ENCODE measurements around the gene STK35. TPM values are rescaled to one million over a fixed set of nuclear protein-coding genes. Genes with fewer than 3 reads are reported as not detected.

STK35 gene
- polyA plus RNA-seq, 3 donors from 2014 or later = 3.2 to 7.6 (median 4.5) TPM

DNA sequence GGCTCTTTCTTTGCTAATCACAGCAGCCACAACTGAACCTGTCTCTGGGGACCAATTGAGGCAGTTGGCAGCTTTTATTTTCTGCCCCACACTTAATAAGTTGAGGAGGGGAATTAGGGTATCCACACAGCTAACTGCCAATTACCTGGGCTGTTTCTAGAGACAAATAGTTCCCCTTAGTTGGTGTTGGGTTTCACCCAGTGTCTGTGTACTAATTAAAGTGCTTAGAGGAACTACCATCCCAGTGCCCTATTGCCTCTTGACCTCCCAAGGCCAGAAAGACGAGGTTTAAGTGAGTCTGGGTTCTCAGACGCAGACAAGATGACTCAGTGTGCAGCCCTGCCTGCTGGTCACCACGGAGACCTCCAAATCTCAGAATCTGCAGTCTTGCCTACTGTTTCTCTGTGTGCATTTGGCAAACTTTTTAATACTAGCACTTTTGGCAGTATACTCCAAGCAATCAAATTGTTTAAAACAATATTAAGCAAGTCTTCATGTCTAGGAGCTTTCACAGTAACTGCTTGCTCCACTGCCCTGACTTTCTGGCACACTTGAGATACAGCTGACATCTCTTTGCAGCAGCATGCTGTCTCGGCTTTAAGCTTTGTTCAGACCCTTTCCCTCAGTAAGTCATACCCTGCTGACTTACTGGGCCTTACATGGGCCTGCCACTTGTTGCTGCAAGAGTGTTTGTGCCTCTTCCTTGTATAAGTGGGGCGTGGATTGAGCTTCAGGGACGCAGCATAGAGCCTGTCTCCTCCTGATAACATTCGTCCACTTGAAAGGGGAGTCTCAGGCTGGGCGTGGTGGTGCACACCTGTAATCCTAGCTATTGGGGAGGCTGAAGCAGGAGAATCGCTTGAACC, 31.9 kb downstream of the STK35 start:
- no peak for DNase-seq
- no peaks in the 10 kb centered on the region for H3K9me3 Mint-ChIP-seq
- peaks cover 0 to 4% (median 0%) of the 10 kb centered on the region in 3 donors for H3K36me3 Mint-ChIP-seq
- peaks cover 0 to 2% (median 0%) of the 10 kb centered on the region in 3 donors for H3K27me3 Mint-ChIP-seq (ENCODE audit: low read depth in 3 of 3)
- peak overlapping the region in 1 of 5 donors; percentile 7 for H3K4me3 Mint-ChIP-seq
- H3K27ac Mint-ChIP-seq = peak overlapping the region in 2 of 6 donors; percentile 37 to 49
- H3K4me1 Mint-ChIP-seq = peaks cover 58 to 79% of the 10 kb centered on the region in 2 donors

DNA sequence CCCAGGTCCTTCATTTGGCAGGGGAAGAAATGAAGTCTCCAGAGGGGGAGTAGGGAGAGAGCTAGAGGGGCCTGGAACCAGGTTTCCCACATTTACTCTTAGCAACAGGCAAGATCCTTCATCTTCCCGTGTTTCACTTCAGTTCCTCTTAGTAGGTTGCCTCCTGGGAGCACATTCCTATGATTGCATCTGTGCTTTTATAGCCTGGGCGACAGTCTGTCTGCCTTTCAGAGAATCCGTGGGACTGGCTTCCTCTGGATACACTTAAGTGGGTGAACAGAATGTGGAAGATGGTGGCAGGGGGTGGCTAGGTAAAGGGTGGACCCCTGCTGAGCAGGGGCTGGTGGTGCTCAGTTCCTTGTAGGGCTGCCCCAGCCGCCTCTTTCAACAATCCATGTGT, 33.4 kb downstream of the STK35 start:
- no peak for DNase-seq
- H3K36me3 Mint-ChIP-seq = peaks cover 0 to 4% (median 0%) of the 10 kb centered on the region in 3 donors
- H3K4me3 Mint-ChIP-seq = no peak overlapping the region
- no peaks in the 10 kb centered on the region for H3K9me3 Mint-ChIP-seq
- H3K27ac Mint-ChIP-seq = no peak overlapping the region
- peaks cover 59 to 80% of the 10 kb centered on the region in 2 donors for H3K4me1 Mint-ChIP-seq
- H3K27me3 Mint-ChIP-seq (ENCODE audit: low read depth in 3 of 3) = peaks cover 0 to 2% (median 0%) of the 10 kb centered on the region in 3 donors

DNA sequence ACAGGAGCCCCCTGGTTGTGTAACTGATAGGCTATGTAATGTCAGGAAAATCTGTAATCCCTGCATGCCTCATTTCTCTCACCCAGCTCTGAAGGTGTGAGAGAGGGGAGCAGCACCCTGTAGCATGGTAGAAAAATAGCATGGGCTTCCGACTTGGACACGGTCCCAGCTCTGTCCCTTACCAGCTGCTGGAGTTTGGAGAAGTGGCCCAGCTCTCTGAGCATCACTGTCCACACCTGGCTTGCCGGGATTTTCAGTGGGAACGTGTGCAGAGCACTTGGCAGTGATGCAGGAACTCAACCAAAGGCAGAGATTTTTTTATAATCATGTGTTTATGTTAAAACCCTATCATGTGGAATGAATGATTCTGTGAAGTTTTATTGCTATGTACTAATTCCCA, 34.6 kb downstream of the STK35 start:
- H3K9me3 Mint-ChIP-seq = no peaks in the 10 kb centered on the region
- peaks cover 0 to 2% (median 0%) of the 10 kb centered on the region in 3 donors for H3K27me3 Mint-ChIP-seq (ENCODE audit: low read depth in 3 of 3)
- no peak for DNase-seq
- H3K36me3 Mint-ChIP-seq = peaks cover 0 to 4% (median 0%) of the 10 kb centered on the region in 3 donors
- peaks cover 61 to 74% of the 10 kb centered on the region in 2 donors for H3K4me1 Mint-ChIP-seq
- no peak overlapping the region for H3K27ac Mint-ChIP-seq
- H3K4me3 Mint-ChIP-seq = no peak overlapping the region

DNA sequence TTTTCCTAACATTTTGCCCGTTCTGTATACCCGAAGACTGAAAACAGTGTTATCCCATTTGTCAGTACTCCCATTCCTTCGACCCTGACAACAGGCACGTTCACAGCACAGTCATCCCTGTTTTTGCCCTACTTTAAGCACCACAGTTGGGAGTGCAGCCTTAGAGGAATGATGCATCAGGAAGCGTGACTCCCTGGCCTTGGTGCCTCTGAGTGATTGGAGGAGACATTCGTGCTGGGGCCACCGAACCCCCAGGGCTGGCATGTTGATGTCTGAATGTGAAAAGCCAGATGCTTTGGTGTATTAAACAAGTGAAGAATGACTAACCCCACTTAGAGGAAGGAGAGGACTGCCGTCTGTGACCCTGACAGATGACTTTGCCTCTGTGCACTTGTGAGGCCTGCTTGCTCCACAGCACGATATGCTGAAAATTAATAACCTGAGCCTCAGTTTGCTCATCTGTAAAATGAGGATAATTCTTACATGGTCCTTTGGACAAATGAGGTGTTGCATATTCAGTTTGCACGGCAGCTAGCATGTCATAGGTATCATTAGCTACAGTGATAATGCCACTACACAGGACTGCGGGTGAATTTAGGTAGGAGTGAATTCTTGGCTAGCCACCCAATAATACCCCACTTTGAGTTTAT, 36.0 kb downstream of the STK35 start:
- H3K27ac Mint-ChIP-seq = no peak overlapping the region
- H3K27me3 Mint-ChIP-seq (ENCODE audit: low read depth in 3 of 3) = peaks cover 0 to 2% (median 0%) of the 10 kb centered on the region in 3 donors
- no peak for DNase-seq
- no peaks in the 10 kb centered on the region for H3K9me3 Mint-ChIP-seq
- peaks cover 62 to 70% of the 10 kb centered on the region in 2 donors for H3K4me1 Mint-ChIP-seq
- peaks cover 0 to 4% (median 0%) of the 10 kb centered on the region in 3 donors for H3K36me3 Mint-ChIP-seq
- H3K4me3 Mint-ChIP-seq = no peak overlapping the region

DNA sequence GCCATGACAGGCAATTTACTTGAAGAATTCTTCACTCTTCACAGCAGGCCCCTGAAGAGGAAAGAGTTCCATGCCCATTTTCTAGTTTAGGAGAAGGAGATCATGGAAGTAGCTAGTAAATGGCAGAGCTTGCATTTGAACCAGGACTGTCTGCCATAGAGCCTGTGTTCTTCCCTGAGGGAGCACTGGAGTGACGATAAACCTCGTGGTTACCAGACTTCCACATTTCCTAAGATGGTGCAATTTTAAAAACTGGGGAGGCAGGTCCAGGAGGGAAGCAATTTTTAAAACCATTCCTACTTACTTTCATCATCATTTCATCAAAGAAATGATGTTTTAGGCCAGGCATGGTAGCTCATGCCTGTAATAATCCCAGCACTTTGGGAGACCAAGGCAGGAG, 36.8 kb downstream of the STK35 start:
- Mint-ChIP-seq H3K4me3 (no peak overlapping the region), H3K4me1 (peaks cover 54 to 63% of the 10 kb centered on the region in 2 donors), H3K9me3 (no peaks in the 10 kb centered on the region)

DNA sequence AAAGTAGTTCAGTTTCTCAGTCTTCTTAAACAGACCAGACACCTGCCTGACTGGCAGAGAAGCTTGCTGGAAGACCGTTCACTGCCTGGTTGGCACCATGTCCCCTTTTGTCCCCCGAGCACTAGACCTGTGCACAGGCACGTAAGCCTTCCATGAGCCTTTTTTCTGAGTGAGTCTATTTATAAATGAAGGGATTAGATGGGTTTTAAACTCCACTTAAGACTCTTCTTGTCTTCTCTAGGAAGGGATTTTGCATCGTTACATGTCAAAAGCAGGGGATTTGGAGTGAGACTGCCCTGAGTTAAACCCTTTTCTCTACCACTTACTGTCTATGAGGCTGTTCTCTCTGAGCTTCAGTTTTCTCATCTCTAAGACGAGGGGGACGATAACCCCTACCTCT, 37.6 kb downstream of the STK35 start:
- H3K36me3 Mint-ChIP-seq = peaks cover 0 to 4% (median 0%) of the 10 kb centered on the region in 3 donors
- no peak overlapping the region for H3K27ac Mint-ChIP-seq
- H3K27me3 Mint-ChIP-seq (ENCODE audit: low read depth in 3 of 3) = peaks cover 0 to 2% (median 1%) of the 10 kb centered on the region in 3 donors
- H3K9me3 Mint-ChIP-seq = no peaks in the 10 kb centered on the region
- DNase-seq = no peak
- H3K4me3 Mint-ChIP-seq = no peak overlapping the region
- peaks cover 51 to 57% of the 10 kb centered on the region in 2 donors for H3K4me1 Mint-ChIP-seq

More for the DNA sequence above, 36.8 kb downstream of the STK35 start:
- Mint-ChIP-seq H3K36me3 (peaks cover 0 to 4% (median 0%) of the 10 kb centered on the region in 3 donors), H3K27ac (peak overlapping the region in 1 of 6 donors; percentile 18), H3K27me3 (ENCODE audit: low read depth in 3 of 3) (peaks cover 0 to 2% (median 0%) of the 10 kb centered on the region in 3 donors)
- no peak for DNase-seq

DNA sequence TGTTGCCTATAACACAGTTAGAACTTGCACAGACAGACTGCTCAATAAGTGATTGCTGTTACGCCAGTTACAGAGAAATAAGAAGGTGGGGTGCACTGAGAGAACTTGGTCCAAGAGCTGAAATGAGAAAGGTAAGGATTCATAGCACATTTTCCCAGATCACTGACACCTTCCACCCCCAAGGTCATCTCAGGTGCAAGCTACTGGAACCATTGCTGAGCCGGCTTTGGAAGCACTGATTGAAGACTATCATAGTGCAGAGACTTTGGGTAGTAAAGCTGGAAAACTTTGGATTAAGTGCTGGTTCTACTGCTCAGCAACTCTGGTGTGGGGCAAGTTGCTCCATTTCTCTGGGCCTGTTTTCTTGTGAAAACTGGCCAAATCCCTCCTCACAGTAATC, 38.1 kb downstream of the STK35 start:
- H3K36me3 Mint-ChIP-seq = peaks cover 0 to 4% (median 0%) of the 10 kb centered on the region in 3 donors
- no peak overlapping the region for H3K27ac Mint-ChIP-seq
- peaks cover 0 to 2% (median 1%) of the 10 kb centered on the region in 3 donors for H3K27me3 Mint-ChIP-seq (ENCODE audit: low read depth in 3 of 3)
- H3K9me3 Mint-ChIP-seq = no peaks in the 10 kb centered on the region
- H3K4me1 Mint-ChIP-seq = peaks cover 51 to 57% of the 10 kb centered on the region in 2 donors
- DNase-seq = no peak
- no peak overlapping the region for H3K4me3 Mint-ChIP-seq

DNA sequence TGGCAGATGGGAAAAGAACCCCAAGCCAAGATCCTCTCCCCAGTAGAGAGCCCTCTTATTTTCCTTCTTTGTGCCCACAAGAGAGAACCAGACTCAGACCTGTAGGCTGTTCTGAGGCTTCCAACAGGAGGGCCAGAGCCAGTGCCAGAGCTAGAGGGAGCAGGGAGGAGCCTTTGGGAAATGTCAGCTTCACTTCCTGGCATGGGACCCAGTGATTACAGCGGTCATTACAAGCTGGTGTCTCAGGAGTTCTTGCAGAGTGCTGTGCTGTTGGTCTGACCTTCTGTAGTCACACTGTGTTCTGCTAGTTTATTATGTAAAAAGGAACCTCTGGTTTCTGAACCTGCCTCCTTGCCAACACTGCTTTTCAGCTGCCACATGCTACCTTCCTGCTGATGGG, 38.9 kb downstream of the STK35 start:
- H3K9me3 Mint-ChIP-seq = no peaks in the 10 kb centered on the region
- DNase-seq = no peak
- H3K27me3 Mint-ChIP-seq (ENCODE audit: low read depth in 3 of 3) = peaks cover 0 to 2% (median 1%) of the 10 kb centered on the region in 3 donors
- H3K27ac Mint-ChIP-seq = peak overlapping the region in 1 of 6 donors; percentile 21
- no peak overlapping the region for H3K4me3 Mint-ChIP-seq
- H3K4me1 Mint-ChIP-seq = peaks cover 49 to 57% of the 10 kb centered on the region in 2 donors
- peaks cover 0 to 6% (median 0%) of the 10 kb centered on the region in 3 donors for H3K36me3 Mint-ChIP-seq

DNA sequence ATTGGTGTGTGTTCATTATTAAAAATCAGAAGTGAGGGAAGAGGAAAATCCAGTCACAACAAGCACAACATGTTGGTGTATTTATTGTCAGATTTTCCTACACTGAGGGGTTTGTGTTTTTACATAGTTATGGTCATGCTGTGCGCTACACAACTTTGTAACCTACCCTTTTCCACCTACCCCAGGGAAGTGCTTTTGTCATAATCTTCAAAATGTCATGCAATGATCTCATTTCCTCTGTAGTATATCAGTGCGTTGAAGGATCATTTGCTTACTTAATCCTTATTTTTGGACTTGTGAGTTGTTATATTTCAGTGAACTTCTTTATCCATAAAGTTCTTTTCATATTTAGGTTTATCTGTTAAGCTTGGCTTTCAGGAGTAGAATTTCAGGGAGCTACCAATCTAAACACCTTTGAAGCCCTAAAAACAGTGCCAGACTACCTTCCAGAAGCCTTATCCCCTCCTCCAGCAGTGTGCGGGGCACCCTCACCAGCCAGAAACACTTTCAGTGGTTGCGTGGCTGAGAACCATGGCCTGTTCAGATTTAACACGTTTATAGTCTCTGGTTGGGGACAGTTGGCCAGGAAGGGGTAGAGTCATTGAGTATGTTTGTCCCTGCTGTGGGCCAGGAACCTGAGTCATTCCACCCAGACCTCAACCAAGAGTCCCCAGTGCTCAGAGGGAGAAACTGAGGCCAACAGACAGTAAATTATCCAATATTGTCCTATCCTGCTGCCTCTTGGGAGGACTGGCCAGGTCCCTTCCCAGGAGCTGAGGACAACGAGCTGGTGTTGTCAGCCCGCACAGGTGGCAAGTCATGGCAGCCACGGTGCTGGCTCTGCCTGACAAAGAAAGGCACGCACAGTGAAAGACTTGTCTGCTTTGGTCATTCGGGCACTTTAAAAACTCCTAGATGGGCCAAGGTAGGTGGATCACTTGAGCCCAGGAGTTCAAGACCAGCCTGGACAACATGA, 40.3 kb downstream of the STK35 start:
- Mint-ChIP-seq H3K27me3 (ENCODE audit: low read depth in 3 of 3) (peaks cover 0 to 2% (median 1%) of the 10 kb centered on the region in 3 donors), H3K36me3 (peaks cover 0 to 17% (median 0%) of the 10 kb centered on the region in 3 donors), H3K4me1 (peaks cover 40 to 45% of the 10 kb centered on the region in 2 donors), H3K27ac (no peak overlapping the region), H3K9me3 (no peaks in the 10 kb centered on the region), H3K4me3 (no peak overlapping the region)
- DNase-seq = no peak

DNA sequence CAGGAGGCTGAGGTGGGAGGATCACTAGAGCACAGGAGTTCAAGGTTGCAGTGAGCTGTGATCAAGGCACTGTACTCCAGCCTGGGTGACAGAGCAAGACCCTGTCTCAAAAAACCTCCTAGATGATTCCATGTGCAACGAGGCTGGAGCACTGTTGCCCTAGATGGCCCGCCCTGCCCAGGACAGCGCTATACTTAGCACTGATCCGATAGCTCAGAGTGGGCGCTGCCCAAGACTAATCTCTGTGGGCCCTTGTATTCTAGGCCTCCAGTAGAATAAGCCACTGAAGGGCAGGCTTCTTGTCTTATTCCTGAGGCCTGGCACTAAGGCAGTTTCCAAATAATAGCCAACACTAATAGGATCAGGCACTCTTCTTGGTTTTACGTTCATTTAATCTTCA, 41.0 kb downstream of the STK35 start:
- Mint-ChIP-seq H3K27me3 (ENCODE audit: low read depth in 3 of 3) (peaks cover 0 to 2% (median 1%) of the 10 kb centered on the region in 3 donors), H3K4me1 (peaks cover 35 to 37% of the 10 kb centered on the region in 2 donors), H3K36me3 (peaks cover 0 to 13% (median 0%) of the 10 kb centered on the region in 3 donors), H3K4me3 (no peak overlapping the region), H3K27ac (no peak overlapping the region), H3K9me3 (no peaks in the 10 kb centered on the region)
- DNase-seq = no peak

DNA sequence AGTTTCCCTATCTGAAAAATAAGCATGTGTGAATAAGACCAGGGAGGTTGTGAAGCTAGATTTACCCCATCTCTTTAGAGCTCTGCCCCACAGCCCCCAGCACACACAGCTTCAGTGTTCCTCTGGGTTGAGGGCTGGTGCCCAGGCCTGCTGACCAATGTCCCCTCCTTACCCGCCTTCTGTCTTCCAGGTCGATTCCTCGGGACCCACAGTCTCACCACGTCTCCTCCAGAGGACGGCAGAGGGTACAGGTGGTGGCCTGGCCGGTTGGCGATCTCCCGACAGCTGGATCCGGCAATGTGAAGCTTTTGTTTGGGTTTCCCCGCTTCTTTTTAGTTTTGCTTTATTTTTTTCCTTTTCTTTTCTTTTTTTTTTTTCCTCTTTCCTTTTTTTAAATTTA, 42.0 kb downstream of the STK35 start:
- Mint-ChIP-seq H3K9me3 (no peaks in the 10 kb centered on the region), H3K4me3 (no peak overlapping the region), H3K27ac (peak overlapping the region in 1 of 6 donors; percentile 27), H3K4me1 (peaks cover 28% of the 10 kb centered on the region in 2 donors), H3K36me3 (peaks cover 7 to 21% (median 7%) of the 10 kb centered on the region in 3 donors), H3K27me3 (ENCODE audit: low read depth in 3 of 3) (peaks cover 0 to 2% (median 1%) of the 10 kb centered on the region in 3 donors)
- DNase-seq = no peak

DNA sequence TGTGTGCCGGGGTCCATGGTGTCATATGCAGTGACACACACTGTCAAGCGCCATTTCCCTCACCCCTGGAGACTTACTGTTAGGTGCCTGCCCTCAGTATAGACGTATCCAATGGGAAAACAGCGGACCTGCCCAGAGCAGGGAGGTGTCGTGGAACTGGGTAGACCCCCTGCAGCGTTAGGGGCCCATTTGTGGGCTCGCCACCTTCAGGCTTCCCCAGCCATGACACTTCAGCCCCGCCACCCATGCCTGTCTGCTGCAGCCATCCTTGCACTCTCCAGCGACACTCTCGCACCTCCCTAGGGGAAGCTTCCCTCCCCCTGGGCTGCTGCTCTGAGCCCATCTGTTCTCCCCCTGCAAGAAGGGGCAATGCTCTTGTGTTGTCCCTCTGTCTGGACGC, 43.2 kb downstream of the STK35 start:
- Mint-ChIP-seq H3K27ac (no peak overlapping the region), H3K27me3 (ENCODE audit: low read depth in 3 of 3) (peaks cover 0 to 2% (median 1%) of the 10 kb centered on the region in 3 donors), H3K36me3 (peaks cover 7 to 24% (median 7%) of the 10 kb centered on the region in 3 donors), H3K9me3 (no peaks in the 10 kb centered on the region), H3K4me3 (no peak overlapping the region), H3K4me1 (peaks cover 15 to 18% of the 10 kb centered on the region in 2 donors)
- DNase-seq = no peak

DNA sequence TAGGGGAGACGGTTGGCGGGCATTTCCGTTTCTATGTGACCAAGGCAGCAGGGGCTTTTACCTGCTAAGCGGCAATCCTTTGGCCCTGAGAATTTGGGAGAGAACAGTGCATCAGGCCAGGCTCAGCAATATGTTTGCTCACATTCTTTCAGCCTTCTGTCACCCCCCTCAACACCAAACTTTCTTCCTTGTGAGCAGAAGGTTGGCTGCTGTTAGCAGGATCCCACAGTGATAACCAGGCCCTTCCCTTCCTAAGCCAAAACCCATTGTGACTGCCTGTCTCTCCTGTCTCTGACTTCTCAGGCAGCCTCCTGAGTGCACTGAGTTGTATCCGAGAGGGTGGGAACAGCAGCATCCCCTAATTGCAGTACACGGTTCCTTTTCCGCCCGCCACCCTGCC, 43.7 kb downstream of the STK35 start:
- H3K27ac Mint-ChIP-seq = no peak overlapping the region
- H3K27me3 Mint-ChIP-seq (ENCODE audit: low read depth in 3 of 3) = peaks cover 0 to 2% (median 1%) of the 10 kb centered on the region in 3 donors
- no peak for DNase-seq
- peaks cover 7 to 24% (median 7%) of the 10 kb centered on the region in 3 donors for H3K36me3 Mint-ChIP-seq
- no peak overlapping the region for H3K4me3 Mint-ChIP-seq
- H3K9me3 Mint-ChIP-seq = no peaks in the 10 kb centered on the region
- H3K4me1 Mint-ChIP-seq = peaks cover 13 to 14% of the 10 kb centered on the region in 2 donors
